HCT116 (cell line): ENCODE data around the gene ZNF266. TPM values are rescaled to one million over a fixed set of nuclear protein-coding genes. Genes with fewer than 3 reads are reported as not detected.

Experiments used
- ATAC-seq: fragments of 200-7000 bp; cut with Tn5 transposase; 2 replicates; pipeline ENCODE4 v1.9.1; 2020; ENCODE audit warnings: mild to moderate bottlenecking, moderate library complexity
- Bru-seq: library from RNA; stranded (reverse); fragments of 400-500 nt; gene quantifications from one replicate; lab custom pipeline; 2021; lab: Mats Ljungman, UMichigan
- BruChase-seq, 2 experiments: library from RNA; stranded (reverse); fragments of 400-500 nt; gene quantifications; one replicate each; lab custom pipeline; 2021; lab: Mats Ljungman, UMichigan
- BruUV-seq: library from RNA; stranded (reverse); fragments of 400-500 nt; replicated peaks from 2 replicates; lab custom pipeline; 2021; lab: Mats Ljungman, UMichigan
- CTCF ChIA-PET: fragments of 300-600 bp; sonication (Branson Sonifier 250); formaldehyde crosslinking; loops from one replicate; lab custom pipeline; 2021; ENCODE audit warnings: antibody characterized with exemption; lab: Charles Lee
- POLR2A ChIA-PET: fragments of 300-600, 350-600 bp; sonication (Branson Sonifier 250); formaldehyde crosslinking; loops from one replicate; lab custom pipeline; 2021; ENCODE audit warnings: antibody characterized with exemption; lab: Charles Lee
- RAD21 ChIA-PET, 2 experiments: fragments of 300-600 bp; sonication (Branson Sonifier 250); formaldehyde crosslinking; loops; one replicate each; lab custom pipeline; 2023; ENCODE audit warnings: low total read pairs in 2 of 2; ENCODE audit not compliant: uncharacterized antibody in 2 of 2, unreplicated experiment in 2 of 2, low non-redundant PET in 1 of 2; lab: Charles Lee
- DNase-seq: peaks from one replicate; pipeline ENCODE4 v3.0.0-alpha.2; 2010; ENCODE audit warnings: low read depth, low spot score
- H2AFZ ChIP-seq: fragments of 200-600 bp; shearing (Covaris generic), sonication (generic); 2 replicates; pipeline ENCODE4 v1.6.1; 2017; ENCODE audit warnings: low read depth, mixed run types, mixed read lengths, antibody characterized with exemption, low read length; ENCODE audit not compliant: poor library complexity, severe bottlenecking
- H3K27ac ChIP-seq: 2 replicates; pipeline ENCODE4 v1.5.1; 2012; ENCODE audit warnings: low read depth, low read length
- H3K27me3 ChIP-seq: fragments of 200-600 bp; sonication (generic); 2 replicates; pipeline ENCODE4 v1.6.1; 2016; ENCODE audit warnings: mixed run types, low read length, mixed read lengths; ENCODE audit not compliant: insufficient read depth
- H3K36me3 ChIP-seq, 2 experiments: fragments of 200-500 bp in 1 of 2; fragments of 200-600 bp in 1 of 2; sonication (Bioruptor generic) in 1 of 2; sonication (generic) in 1 of 2; 2 replicates each; pipeline versions ENCODE4 v1.5.1 to v1.6.1; 2014 to 2016; ENCODE audit warnings: low read length in 2 of 2, inconsistent platforms in 1 of 2, mixed read lengths in 1 of 2, mixed run types in 1 of 2; ENCODE audit not compliant: insufficient read depth in 2 of 2, control insufficient read depth in 1 of 2
- H3K4me1 ChIP-seq, 2 experiments: fragments of 200-600 bp in 1 of 2; sonication (generic) in 1 of 2; 2 replicates each; pipeline versions ENCODE4 v1.5.1 to v1.6.1; 2012 to 2017; ENCODE audit warnings: low read length in 2 of 2, inconsistent platforms in 1 of 2, mild to moderate bottlenecking in 1 of 2, mixed read lengths in 1 of 2, mixed run types in 1 of 2, moderate library complexity in 1 of 2; ENCODE audit not compliant: insufficient read depth in 2 of 2, control insufficient read depth in 1 of 2
- H3K4me2 ChIP-seq: fragments of 200-600 bp; sonication (generic); 2 replicates; pipeline ENCODE4 v1.6.1; 2017; ENCODE audit warnings: mixed run types, low read length, mixed read lengths
- H3K4me3 ChIP-seq, 2 experiments: fragments of 200-600 bp in 1 of 2; sonication (generic) in 1 of 2; replicated peaks in 1 of 2; 2 replicates each; pipeline ENCODE4 v1.5.1; 2011 to 2016; ENCODE audit warnings: low read length in 2 of 2, control low read depth in 1 of 2, low read depth in 1 of 2, mild to moderate bottlenecking in 1 of 2, mixed read lengths in 1 of 2, mixed run types in 1 of 2
- H3K79me2 ChIP-seq: fragments of 200-600 bp; sonication (generic); 2 replicates; pipeline ENCODE4 v1.6.1; 2017; ENCODE audit warnings: mild to moderate bottlenecking, mixed run types, low read length, moderate library complexity, mixed read lengths; ENCODE audit not compliant: insufficient read depth
- H3K9ac ChIP-seq: fragments of 200-600 bp; sonication (generic); 2 replicates; pipeline ENCODE4 v1.6.1; 2016; ENCODE audit warnings: low read length, mixed read lengths
- H3K9me2 ChIP-seq: fragments of 200-600 bp; sonication (generic), shearing (Covaris generic); 2 replicates; pipeline ENCODE4 v1.6.1; 2017; ENCODE audit warnings: mixed run types, mild to moderate bottlenecking, moderate library complexity; ENCODE audit not compliant: insufficient read depth
- H3K9me3 ChIP-seq, 2 experiments: fragments of 200-500 bp in 1 of 2; fragments of 200-600 bp in 1 of 2; sonication (Bioruptor generic) in 1 of 2; sonication (generic) in 1 of 2; 2 replicates each; pipeline ENCODE4 v1.6.1; 2014 to 2017; ENCODE audit warnings: low read length in 2 of 2, mixed read lengths in 2 of 2, inconsistent platforms in 1 of 2, low read depth in 1 of 2, mild to moderate bottlenecking in 1 of 2, mixed run types in 1 of 2, moderate library complexity in 1 of 2; ENCODE audit not compliant: control insufficient read depth in 1 of 2, insufficient read depth in 1 of 2
- H4K20me1 ChIP-seq: fragments of 200-600 bp; sonication (generic), shearing (Covaris generic); 2 replicates; pipeline ENCODE4 v1.6.1; 2017; ENCODE audit warnings: mixed run types, mild to moderate bottlenecking, moderate library complexity; ENCODE audit not compliant: insufficient read depth
- CBX3 ChIP-seq: IDR thresholded peaks from 2 replicates; pipeline ENCODE4 v1.6.1; 2012; ENCODE audit warnings: low read depth
- EGR1 ChIP-seq: IDR thresholded peaks from 2 replicates; pipeline ENCODE4 v1.6.1; 2012; ENCODE audit warnings: low read depth
- ELF1 ChIP-seq: IDR thresholded peaks from 2 replicates; pipeline ENCODE4 v1.6.1; 2012; ENCODE audit warnings: low read depth, borderline replicate concordance
- EZH2 ChIP-seq: fragments of 200-600 bp; sonication (generic); IDR thresholded peaks from 2 replicates; pipeline ENCODE4 v1.6.1; 2017; ENCODE audit warnings: antibody characterized with exemption, mixed run types
- FOSL1 ChIP-seq: IDR thresholded peaks from 2 replicates; pipeline ENCODE4 v1.6.1; 2012; ENCODE audit warnings: low read depth
- JUND ChIP-seq: IDR thresholded peaks from 2 replicates; pipeline ENCODE4 v1.6.1; 2012
- POLR2A ChIP-seq: IDR thresholded peaks from 2 replicates; pipeline ENCODE4 v1.7.0; 2011; ENCODE audit warnings: borderline replicate concordance; ENCODE audit not compliant: insufficient read depth, insufficient read length; ENCODE audit errors: extremely low read depth
- RAD21 ChIP-seq: IDR thresholded peaks from 2 replicates; pipeline ENCODE4 v1.6.1; 2012; ENCODE audit warnings: low read depth, mild to moderate bottlenecking
- SIN3A ChIP-seq: IDR thresholded peaks from 2 replicates; pipeline ENCODE4 v1.6.1; 2012; ENCODE audit warnings: low read depth
- SP1 ChIP-seq: IDR thresholded peaks from 2 replicates; pipeline ENCODE4 v1.6.1; 2012; ENCODE audit warnings: low read depth
- SRF ChIP-seq: IDR thresholded peaks from 2 replicates; pipeline ENCODE4 v1.6.1; 2012; ENCODE audit warnings: low read depth
- TCF7L2 ChIP-seq: IDR thresholded peaks from 2 replicates; pipeline ENCODE4 v1.7.0; 2011; ENCODE audit warnings: borderline replicate concordance, inconsistent platforms; ENCODE audit not compliant: insufficient read depth, insufficient read length; ENCODE audit errors: extremely low read depth
- YY1 ChIP-seq: IDR thresholded peaks from 2 replicates; pipeline ENCODE4 v1.6.1; 2011; ENCODE audit warnings: low read length, low read depth, moderate library complexity, mild to moderate bottlenecking; ENCODE audit not compliant: insufficient replicate concordance; ENCODE audit errors: extremely low read depth
- ZNF274 ChIP-seq: fragments of 200-500 bp; sonication (Bioruptor generic); IDR thresholded peaks from 2 replicates; pipeline ENCODE4 v1.6.1; 2014; ENCODE audit warnings: mild to moderate bottlenecking, low read depth, low read length, inconsistent platforms
- intact Hi-C: fragments of 100-400 bp; cut with micrococcal nuclease; formaldehyde crosslinking; loops from 2 replicates; pipeline ENCODE4 v1.10.0; 2022
- long read RNA-seq: library from polyadenylated mRNA; unstranded; transcript quantifications from one replicate; pipeline ENCODE4 v2.0.0, GENCODE V29; 2021; ENCODE audit not compliant: unreplicated experiment
- polyA plus RNA-seq: library from polyadenylated mRNA; unstranded; fragments of >200 nt; gene quantifications from 2 replicates; pipeline ENCODE4 v1.2.1, GENCODE V29; 2012; ENCODE audit warnings: missing spikeins
- total RNA-seq: library from RNA; stranded (reverse); gene quantifications from one replicate; pipeline ENCODE4 v1.2.1, GENCODE V29; 2021; ENCODE audit not compliant: unreplicated experiment
- TF ChIP-seq, protein P1 (sequence below), 3 experiments: fragments of 200-600 bp in 1 of 3; sonication (generic) in 1 of 3; IDR thresholded peaks in 2 of 3; conservative IDR thresholded peaks in 1 of 3; 2 replicates each; pipeline ENCODE4 v1.5.1; 2012 to 2017; ENCODE audit warnings: low read depth in 2 of 3, low read length in 2 of 3, antibody characterized with exemption in 1 of 3, borderline replicate concordance in 1 of 3, control low read depth in 1 of 3, mild to moderate bottlenecking in 1 of 3, mixed read lengths in 1 of 3, mixed run types in 1 of 3, moderate library complexity in 1 of 3; ENCODE audit not compliant: insufficient read depth in 1 of 3
- TF ChIP-seq, protein P2 (sequence below): IDR thresholded peaks from 2 replicates; pipeline ENCODE4 v1.6.1; 2011; ENCODE audit warnings: mild to moderate bottlenecking, low read length, moderate library complexity; ENCODE audit not compliant: insufficient replicate concordance; ENCODE audit errors: extremely low read depth
- TF ChIP-seq, protein P3 (sequence below): IDR thresholded peaks from 2 replicates; pipeline ENCODE4 v1.6.1; 2012

The ZNF266 gene
- total RNA-seq = 9.4 TPM
- polyA plus RNA-seq = 8.2 and 8.6 TPM in 2 replicates
- percentile 73 among the genes with signal in this experiment for Bru-seq, nascent RNA
- BruChase-seq, experiment 1, labeled RNA remaining after a 6-hour chase = percentile 68 among the genes with signal in this experiment
- percentile 80 among the genes with signal in this experiment for BruChase-seq, experiment 2, labeled RNA remaining after a 2-hour chase
- long read RNA-seq, partial matches to known transcripts = 0 of 21 reads
- long read RNA-seq, other reads (novel, unspliced or antisense) = 19 of 21 reads

DNA sequence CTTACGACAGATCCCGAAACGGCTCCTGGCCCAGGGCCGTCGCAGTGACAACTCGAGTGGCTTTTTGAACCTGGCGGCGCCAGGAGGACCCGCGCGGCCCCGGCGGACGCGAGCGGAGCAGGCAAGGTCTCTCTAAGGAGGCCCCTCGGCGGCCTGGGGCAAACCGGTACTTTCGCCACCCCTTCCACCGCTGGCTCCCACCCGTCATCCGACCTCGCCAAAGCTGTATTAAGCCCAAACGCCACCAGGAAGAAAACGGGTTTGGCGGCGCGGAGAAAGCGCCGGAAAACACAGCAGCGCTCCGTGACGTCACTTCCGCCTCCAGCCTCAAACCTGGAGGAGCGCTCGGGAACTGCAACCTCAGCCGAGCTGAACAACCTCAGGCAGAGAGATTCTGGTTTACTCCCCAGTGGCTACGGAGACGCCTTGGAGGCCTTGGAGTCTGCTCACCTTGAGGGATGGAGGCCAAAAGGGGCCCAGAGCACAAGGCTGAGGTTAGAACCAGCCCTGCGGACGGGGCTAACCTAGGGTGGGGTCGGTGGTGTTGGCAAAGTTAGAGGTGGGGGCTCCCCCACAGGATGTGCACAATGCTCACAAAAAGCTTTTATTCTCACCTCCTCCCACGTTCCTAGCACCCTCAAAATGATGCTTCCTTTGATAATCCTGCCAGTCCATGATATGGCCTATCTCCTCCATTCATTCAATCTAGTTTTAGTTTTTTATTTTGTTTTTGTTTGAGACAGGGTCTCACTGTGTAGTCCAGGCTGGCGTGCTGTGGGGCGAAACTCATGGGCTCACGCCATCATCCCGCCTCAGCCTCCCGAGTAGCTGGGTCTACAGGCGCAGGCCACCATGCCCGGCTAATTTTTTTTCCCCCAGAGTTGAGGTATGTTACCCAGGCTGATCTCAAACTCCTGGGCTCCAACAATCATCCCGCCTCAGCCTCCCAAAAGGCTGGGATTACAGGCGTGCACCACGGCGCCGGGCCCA is at the start of gene ZNF266:
TSS of gene ZNF266 (minus strand) at position 295 of the 990 bp plus-strand sequence. CDS start 15,484 bp downstream, outside the sequence.
- TSS peak; percentile 76 for BruUV-seq
- no peaks in the 10 kb centered on the region for H3K27me3 ChIP-seq
- no peaks in the 10 kb centered on the region for H4K20me1 ChIP-seq
- ChIA-PET POLR2A (interaction anchor here (0.7 kb wide), 1 partner anchor 383 kb away, joined by 3 read pairs; the partner anchor contains the start of gene FBXL12), RAD21 (no interaction called here), CTCF (no interaction called here)
- H3K9me2 ChIP-seq = no peaks in the 10 kb centered on the region
- DNase-seq (peak; percentile 87), ATAC-seq (peak; percentile 91)
- peak within 1 kb of the TSS; percentile 75 to 77 for H3K4me3 ChIP-seq
- no peaks in the 10 kb centered on the region for H3K79me2 ChIP-seq
- H2AFZ ChIP-seq = peak within 1 kb of the TSS; percentile 95
- peaks cover 0 to 7% of the 10 kb centered on the region in 2 experiments; a peak in 2 of 4 replicates for H3K4me1 ChIP-seq
- no peaks in the 10 kb centered on the region for H3K9me3 ChIP-seq
- peaks cover 0 to 11% of the 10 kb centered on the region in 2 experiments; a peak in 2 of 4 replicates for H3K36me3 ChIP-seq
- H3K4me2 ChIP-seq = peak within 1 kb of the TSS; percentile 94
- peak within 1 kb of the TSS; percentile 67 for H3K9ac ChIP-seq
- intact Hi-C loops = loop anchor here (10.0 kb wide), 3 partner anchors 231 to 359 kb away; partner anchors contain the start of gene ZNF317
- H3K27ac ChIP-seq = peak within 1 kb of the TSS; percentile 69
- no peak for TF ChIP-seq TCF7L2
- TF ChIP-seq EGR1 = no peak
- TF ChIP-seq ZNF274 = no peak
- no peak for TF ChIP-seq JUND
- peak; percentile 63 for TF ChIP-seq ELF1
- no peak for TF ChIP-seq POLR2A
- no peak for TF ChIP-seq FOSL1
- TF ChIP-seq CBX3 = peak; percentile 75
- TF ChIP-seq YY1 = no peak
- TF ChIP-seq SRF = peak; percentile 71
- no peak for TF ChIP-seq SP1
- TF ChIP-seq, protein P1, sequence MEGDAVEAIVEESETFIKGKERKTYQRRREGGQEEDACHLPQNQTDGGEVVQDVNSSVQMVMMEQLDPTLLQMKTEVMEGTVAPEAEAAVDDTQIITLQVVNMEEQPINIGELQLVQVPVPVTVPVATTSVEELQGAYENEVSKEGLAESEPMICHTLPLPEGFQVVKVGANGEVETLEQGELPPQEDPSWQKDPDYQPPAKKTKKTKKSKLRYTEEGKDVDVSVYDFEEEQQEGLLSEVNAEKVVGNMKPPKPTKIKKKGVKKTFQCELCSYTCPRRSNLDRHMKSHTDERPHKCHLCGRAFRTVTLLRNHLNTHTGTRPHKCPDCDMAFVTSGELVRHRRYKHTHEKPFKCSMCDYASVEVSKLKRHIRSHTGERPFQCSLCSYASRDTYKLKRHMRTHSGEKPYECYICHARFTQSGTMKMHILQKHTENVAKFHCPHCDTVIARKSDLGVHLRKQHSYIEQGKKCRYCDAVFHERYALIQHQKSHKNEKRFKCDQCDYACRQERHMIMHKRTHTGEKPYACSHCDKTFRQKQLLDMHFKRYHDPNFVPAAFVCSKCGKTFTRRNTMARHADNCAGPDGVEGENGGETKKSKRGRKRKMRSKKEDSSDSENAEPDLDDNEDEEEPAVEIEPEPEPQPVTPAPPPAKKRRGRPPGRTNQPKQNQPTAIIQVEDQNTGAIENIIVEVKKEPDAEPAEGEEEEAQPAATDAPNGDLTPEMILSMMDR (IDR thresholded peaks at IDR 0.05 in 2 of 3, conservative IDR thresholded peaks at IDR 0.05 in 1 of 3; ENCODE audit: borderline replicate concordance in 1 of 3, insufficient read depth in 1 of 3, low read depth in 2 of 3, low read length in 2 of 3) = peak in 2 of 3 experiments; percentile 59 to 70; a peak in 4 of 6 replicates
- TF ChIP-seq RAD21 = no peak
- TF ChIP-seq, protein P2, sequence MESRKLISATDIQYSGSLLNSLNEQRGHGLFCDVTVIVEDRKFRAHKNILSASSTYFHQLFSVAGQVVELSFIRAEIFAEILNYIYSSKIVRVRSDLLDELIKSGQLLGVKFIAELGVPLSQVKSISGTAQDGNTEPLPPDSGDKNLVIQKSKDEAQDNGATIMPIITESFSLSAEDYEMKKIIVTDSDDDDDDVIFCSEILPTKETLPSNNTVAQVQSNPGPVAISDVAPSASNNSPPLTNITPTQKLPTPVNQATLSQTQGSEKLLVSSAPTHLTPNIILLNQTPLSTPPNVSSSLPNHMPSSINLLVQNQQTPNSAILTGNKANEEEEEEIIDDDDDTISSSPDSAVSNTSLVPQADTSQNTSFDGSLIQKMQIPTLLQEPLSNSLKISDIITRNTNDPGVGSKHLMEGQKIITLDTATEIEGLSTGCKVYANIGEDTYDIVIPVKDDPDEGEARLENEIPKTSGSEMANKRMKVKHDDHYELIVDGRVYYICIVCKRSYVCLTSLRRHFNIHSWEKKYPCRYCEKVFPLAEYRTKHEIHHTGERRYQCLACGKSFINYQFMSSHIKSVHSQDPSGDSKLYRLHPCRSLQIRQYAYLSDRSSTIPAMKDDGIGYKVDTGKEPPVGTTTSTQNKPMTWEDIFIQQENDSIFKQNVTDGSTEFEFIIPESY = no peak
- no peak for TF ChIP-seq EZH2
- TF ChIP-seq, protein P3, sequence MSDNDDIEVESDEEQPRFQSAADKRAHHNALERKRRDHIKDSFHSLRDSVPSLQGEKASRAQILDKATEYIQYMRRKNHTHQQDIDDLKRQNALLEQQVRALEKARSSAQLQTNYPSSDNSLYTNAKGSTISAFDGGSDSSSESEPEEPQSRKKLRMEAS = 0 out of 2 replicates have a peak, but pooled peaks have one; percentile 56
- peak; percentile 57; the same call in 1 of the 2 replicates for TF ChIP-seq SIN3A
